Measurements from ENCODE around the gene RGL1. TPM values are rescaled to one million over a fixed set of nuclear protein-coding genes. Genes with fewer than 3 reads are reported as not detected.
A peak's percentile ranks its signal among the peaks of the same experiment; 100 is the strongest.

Gene RGL1
- total and polyA plus RNA-seq, 3 donors from 2014 or later: 34.3 to 58.2 (median 41.5) TPM

GRCh38 chr1:183886083-183886828, 81.3 kb downstream of the RGL1 start:
- peaks cover 23% of the 10 kb centered on the region for H3K4me1 ChIP-seq
- TF ChIP-seq CTCF (IDR thresholded peaks at IDR 0.05) (no peak), POLR2A (IDR thresholded peaks at IDR 0.05) (no peak)
- WGBS, 2 donors: 85 to 88% methylated on average over 3 of the region's 3 CpGs
- intact Hi-C loops (cut with DNase I; ENCODE audit: low total_unique reads): no loop called here
- no peak overlapping the region for H3K27ac ChIP-seq
- no peaks in the 10 kb centered on the region for H3K36me3 ChIP-seq (ENCODE audit: low read depth, missing control alignments)
- no peaks in the 10 kb centered on the region for H3K27me3 ChIP-seq
- no peaks in the 10 kb centered on the region for H3K9me3 ChIP-seq
- H3K4me3 ChIP-seq: no peak overlapping the region
- DNase-seq: no peak

GRCh38 chr1:183886853-183887252, 81.9 kb downstream of the RGL1 start:
- Histone ChIP-seq H3K9me3 (no peaks in the 10 kb centered on the region), H3K4me1 (peaks cover 17% of the 10 kb centered on the region), H3K36me3 (ENCODE audit: low read depth, missing control alignments) (no peaks in the 10 kb centered on the region), H3K27ac (no peak overlapping the region), H3K4me3 (no peak overlapping the region), H3K27me3 (no peaks in the 10 kb centered on the region)
- no peak for DNase-seq
- TF ChIP-seq POLR2A (IDR thresholded peaks at IDR 0.05): no peak
- no peak for TF ChIP-seq CTCF (IDR thresholded peaks at IDR 0.05)
- intact Hi-C loops (cut with DNase I; ENCODE audit: low total_unique reads): no loop called here

GRCh38 chr1:183887826-183888819, 83.2 kb downstream of the RGL1 start:
- no peaks in the 10 kb centered on the region for H3K9me3 ChIP-seq
- peaks cover 11% of the 10 kb centered on the region for H3K4me1 ChIP-seq
- 65 to 67% methylated on average over 9 of the region's 9 CpGs for WGBS, 2 donors
- H3K4me3 ChIP-seq: no peak overlapping the region
- DNase-seq: no peak
- H3K27me3 ChIP-seq: no peaks in the 10 kb centered on the region
- intact Hi-C loops (cut with DNase I; ENCODE audit: low total_unique reads): no loop called here
- TF ChIP-seq CTCF (IDR thresholded peaks at IDR 0.05) (no peak), POLR2A (IDR thresholded peaks at IDR 0.05) (no peak)
- H3K36me3 ChIP-seq (ENCODE audit: low read depth, missing control alignments): no peaks in the 10 kb centered on the region
- H3K27ac ChIP-seq: peak overlapping the region; percentile 29 to 34

- TF ChIP-seq POLR2A (IDR thresholded peaks at IDR 0.05) (no peak), CTCF (IDR thresholded peaks at IDR 0.05) (no peak)
- H3K27me3 ChIP-seq: no peaks in the 10 kb centered on the region
- DNase-seq: no peak
- no peaks in the 10 kb centered on the region for H3K36me3 ChIP-seq (ENCODE audit: low read depth, missing control alignments)
- intact Hi-C loops (cut with DNase I; ENCODE audit: low total_unique reads): no loop called here
- H3K9me3 ChIP-seq: no peaks in the 10 kb centered on the region
- 73 to 79% methylated on average over 2 of the region's 2 CpGs for WGBS, 2 donors
- H3K27ac ChIP-seq: peak overlapping the region in 1 of 2 donors; percentile 34
- H3K4me1 ChIP-seq: peaks cover 11% of the 10 kb centered on the region
- H3K4me3 ChIP-seq: no peak overlapping the region
These were observed 84.2 kb downstream of the RGL1 start for GRCh38 chr1:183889095-183889494.
